Right ventricle myocardium inferior (tissue), 1 donor: ENCODE data around the gene POLD1. TPM values are rescaled to one million over a fixed set of nuclear protein-coding genes. Genes with fewer than 3 reads are reported as not detected.
"Not testable (repeated sequence)": the region's sequence is repeated elsewhere in the genome, so short reads cannot be mapped to it uniquely, and the experiment has no call there.

ENCODE experiments used
- ATAC-seq: fragments of 200-7000 bp; cut with Tn5 transposase; one replicate; pipeline ENCODE4 v1.9.1; 2020; ENCODE audit warnings: mild to moderate bottlenecking, moderate library complexity
- DNase-seq: peaks from one replicate; pipeline ENCODE4 v3.0.0; 2021; ENCODE audit errors: missing footprints
- intact Hi-C: fragments of 100-400 bp; cut with DNase I; formaldehyde crosslinking; loops from one replicate; pipeline ENCODE4 v1.11.0; 2022
- long read RNA-seq: library from polyadenylated mRNA; unstranded; transcript quantifications from one replicate; pipeline ENCODE4 v2.0.0, GENCODE V29; 2021
- total RNA-seq: library from RNA; stranded (reverse); fragmentation: NEBNext Ultra II Directional; extraction: Animal tissue kit (Norgen Biotek cat#: 25700); gene quantifications from one replicate; pipeline ENCODE4 v1.2.1, GENCODE V29; 2021
- donor health status: DM: no; HTN: yes; CAD: no; lungs with severe emphysema.

The POLD1 gene
- 10.8 TPM for total RNA-seq
- long read RNA-seq, transcript POLD1-201 (27 exons, 3,444 nt), result major isoform, 7 of 22 reads
- long read RNA-seq, partial matches to known transcripts, result 9 of 22 reads
- long read RNA-seq, other reads (novel, unspliced or antisense), result 6 of 22 reads

GRCh38 chr19:50383852-50384684 is at the start of gene POLD1:
Gene POLD1 (plus strand): TSS chr19:50384347. CDS start chr19:50398852, 14,505 bp downstream.
- ATAC-seq, result peak; percentile 97
- DNase-seq, result peak; percentile 100
- intact Hi-C loops, result loop anchor here (5.0 kb wide), 1 partner anchor 418 kb away; no protein-coding TSS in a partner anchor

GRCh38 chr19:50334741-50335421 is 49.3 kb upstream of the POLD1 start:
- DNase-seq (no peak), ATAC-seq (no peak)
- intact Hi-C loops, result no loop called here

DNA sequence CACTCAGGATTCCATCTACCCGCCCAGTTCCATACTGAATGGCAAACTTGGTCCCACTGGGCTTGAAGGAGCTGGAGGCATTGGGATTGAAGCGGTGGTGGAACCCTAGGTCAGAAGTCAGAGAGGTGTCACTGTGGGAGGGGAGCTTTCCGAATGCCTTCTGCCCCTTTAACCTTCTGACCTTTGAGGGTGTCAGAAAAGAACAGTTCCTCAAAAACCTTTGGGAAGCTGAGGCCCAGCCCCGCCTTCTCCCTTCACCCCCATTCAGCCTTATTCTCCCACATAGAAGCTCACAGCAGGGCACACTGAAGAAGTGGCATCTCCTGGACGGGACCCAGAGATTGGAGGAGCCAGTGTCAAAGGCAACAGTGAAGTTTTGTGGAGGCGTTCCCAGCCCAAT is 47.1 kb upstream of the POLD1 start:
- DNase-seq, ATAC-seq: not testable (repeated sequence)

DNA sequence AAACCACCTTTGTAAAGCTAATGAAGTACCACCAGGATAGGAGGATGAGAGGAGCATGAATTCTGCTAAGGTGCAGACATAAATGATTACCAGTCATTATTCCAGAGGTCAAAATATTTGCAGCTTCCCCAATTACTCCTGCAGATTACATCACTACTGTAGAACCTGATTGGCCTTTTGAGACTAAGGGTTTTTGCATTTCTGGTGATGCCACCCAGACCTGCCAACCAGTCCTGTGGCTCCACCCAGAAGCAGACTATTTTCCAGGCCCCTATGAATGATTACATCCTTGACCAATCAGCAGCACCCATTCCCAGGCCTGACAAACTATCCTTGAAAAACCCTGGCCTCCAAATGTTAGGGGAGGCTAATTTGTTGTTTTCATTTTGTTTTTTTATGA is 43.8 kb upstream of the POLD1 start:
- intact Hi-C loops, result no loop called here
- DNase-seq (no peak), ATAC-seq (no peak)

More for the DNA sequence above, 47.1 kb upstream of the POLD1 start:
- intact Hi-C loops, result not testable (repeated sequence)

GRCh38 chr19:50341091-50341564 is 43.0 kb upstream of the POLD1 start:
- ATAC-seq (peak; percentile 78), DNase-seq (no peak)
- intact Hi-C loops, result no loop called here

DNA sequence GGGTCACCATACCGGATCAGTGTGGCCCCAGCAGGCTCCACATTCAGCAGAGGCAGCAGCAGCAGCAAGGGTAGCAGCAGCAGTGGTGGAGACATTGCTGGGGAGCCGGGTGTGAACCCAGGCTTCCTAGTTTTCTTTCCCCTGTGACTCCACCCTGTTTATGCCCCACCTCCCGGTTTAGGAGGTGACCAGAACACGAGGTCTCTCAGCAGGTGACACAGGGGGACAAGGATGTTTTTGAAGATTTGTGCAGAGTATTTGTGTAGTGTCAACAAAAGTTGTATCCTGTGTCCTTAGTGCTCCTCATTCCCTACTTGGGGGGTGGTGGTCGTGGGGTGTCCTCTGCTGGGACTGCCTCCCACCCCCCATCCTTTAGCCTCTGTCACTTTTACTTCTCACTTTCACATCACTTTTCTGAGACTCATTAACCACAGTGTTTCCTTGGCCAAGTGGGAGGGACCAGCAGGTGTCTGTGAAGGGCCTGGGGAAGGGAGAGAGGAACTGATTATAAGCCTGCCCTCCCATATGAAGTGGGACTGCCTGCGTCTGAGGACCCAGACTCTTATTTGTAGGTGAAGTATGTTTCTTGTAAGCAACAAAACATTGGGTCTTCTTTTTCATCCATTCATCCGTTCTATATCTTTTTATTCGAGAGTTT is 39.4 kb upstream of the POLD1 start:
- DNase-seq (no peak), ATAC-seq (no peak)
- intact Hi-C loops, result no loop called here

- intact Hi-C loops, ATAC-seq, DNase-seq: not testable (repeated sequence)
These were observed 37.0 kb upstream of the POLD1 start for GRCh38 chr19:50347089-50347581.

- intact Hi-C loops, result no loop called here
These were observed 34.7 kb upstream of the POLD1 start for GRCh38 chr19:50349277-50350057.

GRCh38 chr19:50352242-50352641 is 31.9 kb upstream of the POLD1 start:
- DNase-seq (no peak), ATAC-seq (no peak)
- intact Hi-C loops, result no loop called here

More at GRCh38 chr19:50349277-50350057, 34.7 kb upstream of the POLD1 start:
- DNase-seq (no peak), ATAC-seq (no peak)

- DNase-seq, ATAC-seq, intact Hi-C loops: not testable (repeated sequence)
These were observed 30.7 kb upstream of the POLD1 start for GRCh38 chr19:50353487-50353880.

- DNase-seq (no peak), ATAC-seq (no peak)
- intact Hi-C loops, result loop anchor here (1.0 to 5.0 kb wide), 2 partner anchors 105 to 426 kb away; no protein-coding TSS in a partner anchor
These were observed 27.4 kb upstream of the POLD1 start for GRCh38 chr19:50356691-50357177.

- intact Hi-C loops, result loop anchor here (1.0 to 5.0 kb wide), 2 partner anchors 104 to 425 kb away; no protein-coding TSS in a partner anchor
- ATAC-seq, result peak; percentile 78
- peak; percentile 87 for DNase-seq
These were observed 26.7 kb upstream of the POLD1 start for GRCh38 chr19:50357178-50358100.

DNA sequence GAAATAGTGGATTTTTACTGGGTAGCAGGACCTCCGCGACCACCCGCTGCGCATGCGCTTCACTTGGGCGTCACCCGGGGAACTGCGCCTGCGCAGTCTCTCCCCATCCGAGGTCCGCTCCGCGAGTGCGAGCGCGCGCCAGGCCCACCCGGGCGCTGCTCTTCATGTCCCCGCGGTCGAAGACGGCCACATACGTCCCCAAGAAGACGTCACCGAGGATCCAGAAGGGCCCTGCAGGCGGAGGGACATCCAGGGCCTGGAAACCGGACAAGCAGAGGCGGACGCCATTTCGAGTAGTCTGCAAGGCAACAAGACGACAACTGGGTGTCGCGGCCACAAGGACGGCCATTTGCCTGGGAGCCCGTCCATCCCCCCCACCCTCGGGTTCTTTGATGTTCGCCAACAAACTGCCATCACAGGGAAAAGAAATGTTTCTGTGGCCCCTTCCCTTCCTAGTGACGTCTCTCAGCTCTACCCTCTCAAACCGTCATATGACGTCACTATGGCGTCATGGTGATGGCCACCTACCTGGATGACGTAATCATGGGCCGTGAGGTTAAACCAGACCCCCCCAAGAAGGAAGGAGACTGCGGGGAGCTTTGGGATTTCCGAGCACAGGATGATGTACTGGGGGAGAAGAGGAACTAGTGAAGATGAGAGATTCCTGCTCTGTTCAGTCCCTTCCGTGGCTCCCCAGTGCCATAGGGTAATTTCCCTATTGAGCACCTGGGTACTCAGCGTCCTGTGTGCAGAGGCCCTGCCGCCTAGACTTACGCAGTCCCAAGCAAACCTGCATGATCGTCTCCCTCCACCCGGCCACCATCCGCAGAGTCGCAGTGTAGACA is 25.4 kb upstream of the POLD1 start:
- intact Hi-C loops, result loop anchor here (5.0 kb wide), 1 partner anchor 424 kb away; no protein-coding TSS in a partner anchor
- peak; percentile 71 for ATAC-seq
- peak; percentile 91 for DNase-seq

DNA sequence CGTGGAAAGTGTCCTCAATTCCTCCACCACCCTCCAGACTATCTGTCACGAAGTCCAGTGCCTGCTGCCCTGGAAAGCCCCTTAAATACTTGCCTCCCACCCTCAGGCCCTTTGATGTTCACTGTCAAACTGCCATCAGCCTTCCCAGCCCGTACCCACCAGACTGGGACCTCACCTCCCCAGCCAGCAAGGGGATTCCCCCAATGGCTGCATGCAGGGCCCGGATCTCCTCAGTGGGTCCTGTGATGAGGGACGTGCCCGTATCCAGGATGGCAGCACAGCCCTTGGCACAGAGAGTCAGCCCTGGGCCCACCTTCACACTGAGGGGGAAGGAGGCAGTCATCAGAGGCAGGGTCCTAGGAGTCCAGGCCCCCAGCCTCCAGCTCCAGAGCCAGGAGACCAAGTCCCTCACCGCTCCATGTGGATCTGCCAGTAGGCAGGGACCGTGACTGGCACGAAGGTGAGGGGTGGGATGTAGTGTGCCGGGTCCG is 24.8 kb upstream of the POLD1 start:
- ATAC-seq, result no peak
- no peak for DNase-seq
- intact Hi-C loops, result loop anchor here (5.0 kb wide), 1 partner anchor 423 kb away; no protein-coding TSS in a partner anchor

- DNase-seq (no peak), ATAC-seq (no peak)
- intact Hi-C loops, result loop anchor here (10.0 kb wide), 1 partner anchor 563 kb away; no protein-coding TSS in a partner anchor
These were observed 22.7 kb upstream of the POLD1 start for GRCh38 chr19:50361290-50362029.
